ENCODE results near the gene ANKHD1.
A peak's percentile ranks its signal among the peaks of the same experiment; 100 is the strongest.
"Not testable (repeated sequence)": the region's sequence is repeated elsewhere in the genome, so short reads cannot be mapped to it uniquely, and the experiment has no call there.

Gene ANKHD1

DNA sequence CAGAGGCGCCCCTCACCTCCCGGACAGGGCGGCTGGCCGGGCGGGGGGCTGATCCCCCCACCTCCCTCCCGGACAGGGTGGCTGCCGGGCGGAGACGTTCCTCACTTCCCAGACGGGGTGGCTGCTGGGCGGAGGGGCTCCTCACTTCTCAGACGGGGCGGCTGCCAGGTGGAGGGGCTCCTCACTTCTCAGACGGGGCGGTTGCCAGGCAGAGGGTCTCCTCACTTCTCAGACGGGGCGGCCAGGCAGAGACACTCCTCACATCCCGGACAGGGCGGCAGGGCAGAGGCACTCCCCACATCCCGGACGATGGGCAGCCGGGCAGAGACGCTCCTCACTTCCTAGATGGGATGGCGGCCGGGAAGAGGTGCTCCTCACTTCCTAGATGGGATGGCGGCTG lies 26.1 kb downstream of the ANKHD1 start:
- DNase-seq (ENCODE audit: low spot score) = not testable (repeated sequence)

DNA sequence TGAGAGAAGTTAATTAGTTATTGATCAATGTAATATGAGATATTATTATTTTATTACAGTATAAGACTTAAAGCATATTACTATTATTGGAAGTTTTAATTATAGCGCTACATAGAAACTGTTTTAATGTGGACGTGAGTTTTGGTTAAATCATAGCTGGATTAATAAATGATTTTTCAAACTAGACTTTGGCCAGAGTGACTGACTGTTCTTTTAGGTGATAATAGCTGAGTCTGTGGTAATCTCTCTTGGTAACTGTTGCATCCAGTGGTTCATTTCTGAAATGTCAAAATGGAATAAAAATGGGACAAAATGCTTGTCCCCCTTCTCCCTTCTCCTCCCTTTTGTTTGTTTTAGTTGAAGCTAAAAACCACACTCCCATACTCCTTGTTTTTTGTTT lies 28.1 kb downstream of the ANKHD1 start:
- DNase-seq (ENCODE audit: low spot score) = no peak

DNA sequence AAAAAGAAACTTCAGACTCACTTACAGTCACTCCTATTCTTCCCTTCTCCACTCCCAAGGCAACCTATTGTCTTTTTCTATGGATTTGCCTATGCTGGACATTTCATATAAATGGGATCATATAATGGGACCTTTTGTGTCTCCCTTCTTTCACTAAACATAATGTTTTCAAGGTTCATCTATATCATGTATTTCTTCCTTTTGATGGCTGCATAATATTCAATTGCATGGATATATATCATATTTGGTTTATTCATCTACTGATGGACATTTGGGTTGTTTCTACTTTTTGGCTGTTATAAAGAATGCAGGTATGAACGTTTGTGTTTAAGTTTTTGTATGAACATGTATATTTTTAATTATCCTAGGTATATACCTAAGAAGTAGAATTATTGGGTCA lies 30.6 kb downstream of the ANKHD1 start:
- DNase-seq (ENCODE audit: low spot score) = no peak

DNA sequence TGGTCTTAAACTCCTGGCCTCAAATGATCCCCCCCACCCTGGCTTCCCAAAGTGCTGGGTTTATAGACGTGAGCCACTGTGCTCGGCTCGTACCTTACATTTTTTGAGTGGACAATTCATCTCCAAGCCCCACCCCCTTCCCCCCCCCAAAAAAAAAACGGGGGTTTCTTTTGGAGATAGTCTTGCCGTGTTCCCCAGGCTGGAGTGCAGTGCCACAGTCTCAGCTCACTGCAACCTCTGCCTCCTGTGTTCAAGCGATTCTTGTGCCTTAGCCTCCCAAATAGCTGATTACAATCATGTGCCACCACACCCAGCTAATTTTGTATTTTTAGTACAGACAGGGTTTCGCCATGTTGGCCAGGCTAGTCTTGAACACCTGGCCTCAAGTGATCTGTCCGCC lies 31.3 kb downstream of the ANKHD1 start:
- no peak for DNase-seq (ENCODE audit: low spot score)

DNA sequence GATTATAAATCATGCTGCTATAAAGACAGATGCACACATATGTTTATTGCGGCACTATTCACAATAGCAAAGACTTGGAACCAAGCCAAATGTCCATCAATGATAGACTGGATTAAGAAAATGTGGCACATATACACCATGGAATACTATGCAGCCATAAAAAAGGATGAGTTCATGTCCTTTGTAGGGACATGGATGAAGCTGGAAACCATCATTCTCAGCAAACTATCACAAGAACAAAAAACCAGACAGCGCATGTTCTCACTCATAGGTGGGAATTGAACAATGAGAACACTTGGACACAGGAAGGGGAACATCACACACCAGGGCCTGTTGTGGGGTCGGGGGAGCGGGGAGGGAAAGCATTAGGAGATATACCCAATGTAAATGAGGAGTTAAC lies 55.7 kb downstream of the ANKHD1 start:
- not testable (repeated sequence) for DNase-seq (ENCODE audit: low spot score)

DNA sequence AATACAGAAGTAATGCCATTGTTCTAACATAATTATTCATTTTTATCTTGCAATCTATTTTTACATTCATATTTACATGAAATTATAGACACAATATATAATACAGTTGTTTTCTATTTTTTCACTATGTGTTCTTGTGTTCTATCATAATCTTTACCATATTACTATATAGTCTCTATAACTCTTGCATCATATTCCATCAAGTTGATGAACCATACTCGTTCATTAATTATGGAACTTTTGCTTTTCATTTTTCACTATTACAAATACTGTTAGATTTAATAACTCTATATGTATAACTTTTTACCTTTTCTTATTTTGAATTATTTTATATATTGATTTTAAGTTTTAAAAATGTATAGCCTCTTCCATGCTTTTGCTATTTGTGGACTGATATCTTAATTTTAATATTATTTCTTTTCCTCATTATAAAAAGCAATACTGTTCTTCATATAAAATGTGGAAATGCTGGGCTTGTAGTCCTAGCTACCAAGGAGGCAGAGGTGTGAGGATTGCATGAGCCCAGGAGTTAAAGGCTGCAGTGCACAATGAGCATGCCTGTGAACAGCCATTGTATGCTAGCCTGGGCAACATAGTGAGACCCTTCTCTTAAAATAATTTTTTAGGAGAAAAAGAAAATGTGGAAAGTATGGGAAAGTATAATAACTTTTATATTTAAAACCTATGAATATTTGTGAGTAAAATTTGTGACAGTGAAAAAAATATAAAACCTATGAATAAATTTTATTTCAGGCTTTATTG lies 65.5 kb downstream of the ANKHD1 start:
- no peak for DNase-seq (ENCODE audit: low spot score)

DNA sequence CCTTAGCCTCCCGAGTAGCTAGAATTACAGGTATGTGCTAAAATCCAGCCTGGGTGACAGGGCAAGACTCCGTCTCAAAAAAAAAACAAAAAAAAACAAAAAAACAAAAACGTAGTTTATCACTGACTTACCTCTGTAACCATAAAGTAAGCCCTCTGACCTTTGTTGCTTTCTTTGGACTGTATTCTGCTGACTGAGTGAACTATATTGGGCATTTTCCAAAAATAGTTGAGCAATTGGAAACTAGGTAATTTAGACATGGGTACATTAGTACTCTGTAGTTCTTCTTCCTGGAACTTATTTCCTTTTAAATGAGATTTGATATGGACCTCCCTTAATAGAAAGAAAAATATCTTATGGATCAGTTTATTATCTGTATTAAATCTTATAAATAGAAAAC lies 66.6 kb downstream of the ANKHD1 start:
- DNase-seq (ENCODE audit: low spot score) = no peak

DNA sequence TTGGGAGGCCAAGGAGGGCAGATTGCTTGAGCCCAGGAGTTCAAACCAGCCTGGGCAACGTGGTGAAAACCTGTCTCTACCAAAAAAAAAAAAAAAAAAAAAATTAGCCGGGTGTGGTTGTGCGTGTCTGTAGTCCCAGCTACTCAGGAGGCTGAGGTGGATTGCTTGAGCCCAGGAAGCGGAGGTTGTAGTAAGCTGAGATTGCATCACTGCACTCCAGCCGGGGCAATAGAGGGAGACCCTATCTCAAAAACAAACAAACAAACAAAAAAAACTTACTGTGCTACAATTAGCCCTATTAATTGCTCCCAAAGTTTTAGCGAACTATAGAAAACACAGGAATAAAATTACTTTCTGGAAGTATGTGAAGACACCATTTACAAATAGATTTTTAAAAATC lies 67.6 kb downstream of the ANKHD1 start:
- no peak for DNase-seq (ENCODE audit: low spot score)

DNA sequence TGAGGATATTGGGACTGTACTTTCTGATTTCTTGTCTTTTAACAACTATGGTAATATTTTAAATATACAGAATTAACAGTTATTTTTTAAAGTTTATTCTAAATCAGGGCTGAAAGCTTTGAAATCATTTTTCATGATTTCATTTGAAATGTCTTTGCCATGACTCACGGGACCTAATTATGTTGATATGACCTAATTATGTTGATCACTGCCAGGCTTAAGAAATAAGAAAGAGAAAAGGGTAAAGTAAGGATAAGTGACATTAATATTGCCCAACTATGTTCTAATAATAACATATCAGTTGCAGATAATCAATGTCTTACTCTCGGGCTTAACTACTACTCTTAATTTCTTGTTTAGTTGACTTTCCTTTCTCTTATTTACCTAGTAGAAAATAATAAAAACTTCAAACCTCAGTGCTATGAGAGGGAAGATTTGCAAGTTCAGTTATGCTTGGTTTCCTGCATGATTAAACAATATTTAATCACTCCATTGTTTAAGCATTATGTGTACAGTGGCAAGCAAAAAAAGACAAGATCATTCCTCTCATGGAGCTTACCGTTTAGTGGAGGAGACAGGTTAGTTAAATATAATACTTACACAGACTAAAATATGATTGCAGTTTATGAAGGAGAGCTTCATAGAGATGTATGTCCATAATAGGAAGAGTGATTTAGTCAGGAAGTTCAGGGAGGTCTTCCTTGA lies 78.8 kb downstream of the ANKHD1 start:
- DNase-seq (ENCODE audit: low spot score) = no peak

DNA sequence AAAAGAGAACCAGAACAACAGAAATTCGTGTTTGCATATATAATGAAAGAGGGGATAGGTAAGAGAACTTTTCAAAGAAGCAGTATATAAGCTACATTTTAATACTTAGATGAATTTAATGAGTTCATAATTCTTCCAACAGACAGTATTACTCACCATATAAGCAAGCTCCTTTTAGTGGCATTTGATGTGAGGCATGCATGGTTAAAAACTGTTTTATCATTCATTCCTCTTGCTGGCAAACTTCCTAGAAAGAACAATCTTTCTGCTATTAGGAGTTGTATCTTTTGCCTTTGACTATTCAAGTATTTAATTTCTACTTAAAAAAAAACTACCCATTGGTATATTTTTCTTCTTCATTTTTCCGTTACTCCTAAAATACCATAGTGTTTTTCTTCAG lies 80.1 kb downstream of the ANKHD1 start:
- DNase-seq (ENCODE audit: low spot score) = peak; percentile 49

DNA sequence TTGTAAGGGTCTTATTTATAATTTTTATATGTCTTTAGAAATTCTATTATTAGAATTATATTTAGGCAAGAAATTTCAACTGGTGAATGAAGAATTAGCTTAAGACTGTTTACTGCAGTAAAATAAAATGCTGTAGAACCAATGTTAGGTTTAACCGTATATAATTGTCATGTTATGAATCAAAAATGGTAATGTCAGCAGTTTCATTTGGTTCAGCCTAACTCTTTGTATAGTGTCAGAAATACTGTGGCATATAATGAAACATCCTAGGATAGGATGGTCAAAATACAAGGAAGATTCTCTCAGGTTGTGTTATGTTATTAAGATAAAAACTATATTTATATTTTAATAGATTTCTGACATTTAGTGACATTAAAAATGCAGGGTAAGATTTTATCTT lies 81.4 kb downstream of the ANKHD1 start:
- no peak for DNase-seq (ENCODE audit: low spot score)

DNA sequence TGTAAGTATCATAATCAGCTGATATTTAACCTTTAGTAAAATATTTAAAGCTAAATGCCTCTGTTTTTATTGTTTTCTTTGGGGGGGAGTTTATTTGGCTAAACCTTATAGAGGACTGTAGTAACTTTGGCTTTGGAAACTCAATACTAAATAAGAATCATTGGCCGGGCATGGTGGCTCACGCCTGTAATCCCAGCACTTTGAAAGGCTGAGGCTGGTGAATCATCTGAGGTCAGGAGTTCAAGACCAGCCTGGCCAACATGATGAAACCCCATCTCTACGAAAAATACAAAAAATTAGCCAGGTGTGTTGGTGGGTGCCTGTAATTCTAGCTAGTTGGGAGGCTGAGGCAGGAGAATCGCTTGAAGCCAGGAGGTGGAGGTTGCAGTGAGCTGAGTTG lies 86.5 kb downstream of the ANKHD1 start:
- not testable (repeated sequence) for DNase-seq (ENCODE audit: low spot score)

DNA sequence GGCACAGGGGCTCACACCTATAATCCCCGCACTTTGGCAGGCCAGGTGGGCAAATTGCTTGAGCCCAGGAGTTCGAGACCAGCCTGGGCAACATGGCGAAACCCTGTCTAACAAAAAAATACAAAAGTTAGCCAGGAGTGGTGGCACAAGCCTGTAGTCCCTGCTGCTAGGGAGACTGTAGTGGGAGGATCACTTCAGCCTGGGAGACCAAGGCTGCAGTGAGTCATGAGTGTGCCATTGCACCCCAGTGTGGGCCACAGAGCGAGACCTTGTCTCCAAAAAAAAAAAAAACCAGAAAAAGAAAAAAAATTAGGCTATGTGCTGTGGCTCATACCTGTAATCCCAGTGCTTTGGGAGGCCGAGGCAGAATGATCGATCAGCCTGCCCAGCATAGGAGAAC lies 87.3 kb downstream of the ANKHD1 start:
- no peak for DNase-seq (ENCODE audit: low spot score)

DNA sequence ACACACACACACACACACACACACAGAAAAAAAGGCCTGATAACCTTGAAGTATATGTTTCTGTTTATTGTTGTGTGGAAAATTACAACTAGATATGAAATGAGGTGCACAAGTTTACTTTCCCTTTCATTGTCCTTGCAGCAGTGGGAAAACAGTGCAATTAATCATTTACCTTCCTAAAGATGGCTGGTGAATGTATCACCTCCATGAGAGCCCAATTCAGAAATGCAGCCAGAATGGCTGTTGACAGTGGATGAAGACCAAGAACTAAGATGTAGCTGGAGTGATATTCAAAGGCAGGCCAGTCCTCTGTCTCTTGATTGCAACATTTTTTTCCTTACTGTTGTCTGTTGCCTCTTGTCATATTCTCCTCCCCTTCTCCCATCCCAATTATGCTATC lies 96.3 kb downstream of the ANKHD1 start:
- DNase-seq (ENCODE audit: low spot score) = no peak

DNA sequence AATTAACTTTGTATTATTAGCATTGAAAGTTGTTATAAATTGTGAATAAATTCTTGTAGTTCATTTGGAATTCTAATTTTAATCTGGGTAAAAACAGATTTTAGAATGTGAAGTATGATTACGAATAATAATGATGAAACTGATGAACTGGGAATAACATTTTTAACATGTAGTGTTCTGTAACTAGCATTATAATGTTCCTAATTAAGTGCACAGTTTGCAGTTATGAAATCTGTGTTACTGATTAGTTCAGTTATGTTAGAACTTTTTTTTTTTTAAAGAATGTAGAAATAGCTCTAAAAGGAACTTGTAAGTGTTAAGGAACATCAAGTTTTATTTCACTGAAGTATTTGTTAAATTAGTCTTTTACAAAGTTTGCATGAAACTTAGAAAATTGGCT lies 97.0 kb downstream of the ANKHD1 start:
- no peak for DNase-seq (ENCODE audit: low spot score)

DNA sequence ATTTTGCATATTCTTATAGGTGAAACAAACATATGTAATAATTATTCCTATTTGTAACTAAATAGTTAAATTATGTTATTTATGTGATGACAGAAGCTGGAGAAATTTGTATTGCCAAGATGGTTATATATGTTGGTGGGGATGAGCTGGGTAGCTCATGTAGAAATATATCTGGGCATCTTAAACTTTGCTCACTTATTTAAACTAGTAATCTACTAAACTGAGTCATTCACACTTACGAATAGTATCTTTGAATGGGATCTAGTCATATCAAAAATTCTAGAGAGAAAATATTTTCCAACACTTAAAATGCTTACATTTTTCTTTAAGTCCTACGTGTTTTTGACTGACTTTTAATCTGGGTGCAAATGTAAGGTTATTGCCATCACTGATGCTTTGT lies 101.2 kb downstream of the ANKHD1 start:
- no peak for DNase-seq (ENCODE audit: low spot score)

DNA sequence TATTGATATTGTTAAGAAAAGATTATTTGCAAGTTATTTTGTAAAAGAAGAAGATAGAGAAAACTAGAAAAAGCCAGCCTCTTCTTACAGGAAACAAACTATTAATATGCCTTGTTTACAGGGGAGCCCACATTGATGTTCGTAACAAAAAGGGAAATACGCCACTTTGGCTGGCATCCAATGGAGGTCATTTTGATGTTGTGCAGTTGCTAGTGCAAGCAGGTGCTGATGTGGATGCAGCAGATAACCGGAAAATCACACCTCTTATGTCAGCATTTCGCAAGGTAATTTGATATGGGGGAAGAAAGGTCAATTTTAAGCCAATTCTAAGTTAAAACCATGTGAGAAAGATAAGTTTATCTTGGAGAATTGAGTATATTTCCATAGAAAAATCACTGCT lies 108.3 kb downstream of the ANKHD1 start:
- no peak for DNase-seq (ENCODE audit: low spot score)

DNA sequence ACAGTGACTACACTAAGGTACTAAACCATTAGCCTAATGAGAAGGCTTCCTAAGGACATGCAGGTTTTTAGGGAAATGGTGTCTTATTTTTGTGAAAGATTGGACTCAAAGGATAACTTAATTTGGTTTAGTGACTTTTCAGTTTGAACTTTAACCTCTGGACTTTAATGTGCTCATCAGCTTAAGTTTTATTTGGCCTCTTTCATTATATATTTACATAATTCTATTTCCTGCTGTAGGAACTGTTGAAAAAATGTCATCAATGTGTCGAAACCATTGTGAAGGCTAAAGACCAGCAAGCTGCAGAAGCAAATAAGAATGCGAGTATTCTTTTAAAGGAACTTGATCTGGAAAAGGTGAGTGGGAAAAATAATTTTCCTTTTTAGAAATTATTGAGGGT lies 111.5 kb downstream of the ANKHD1 start:
- no peak for DNase-seq (ENCODE audit: low spot score)

DNA sequence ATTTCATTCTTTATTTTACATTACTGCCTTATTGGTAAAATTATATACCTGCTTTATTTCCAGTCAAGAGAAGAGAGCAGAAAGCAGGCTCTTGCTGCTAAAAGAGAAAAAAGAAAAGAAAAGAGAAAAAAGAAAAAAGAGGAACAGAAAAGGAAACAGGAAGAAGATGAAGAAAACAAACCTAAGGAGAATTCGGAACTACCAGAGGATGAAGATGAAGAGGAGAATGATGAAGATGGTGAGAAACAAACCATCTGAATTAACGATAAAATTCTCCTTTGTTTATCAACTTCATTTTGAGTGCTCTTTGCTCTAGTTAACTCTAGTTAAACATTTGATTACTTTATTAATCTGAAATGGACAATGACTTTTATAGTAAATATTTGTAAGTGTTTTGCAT lies 122.4 kb downstream of the ANKHD1 start:
- no peak for DNase-seq (ENCODE audit: low spot score)

DNA sequence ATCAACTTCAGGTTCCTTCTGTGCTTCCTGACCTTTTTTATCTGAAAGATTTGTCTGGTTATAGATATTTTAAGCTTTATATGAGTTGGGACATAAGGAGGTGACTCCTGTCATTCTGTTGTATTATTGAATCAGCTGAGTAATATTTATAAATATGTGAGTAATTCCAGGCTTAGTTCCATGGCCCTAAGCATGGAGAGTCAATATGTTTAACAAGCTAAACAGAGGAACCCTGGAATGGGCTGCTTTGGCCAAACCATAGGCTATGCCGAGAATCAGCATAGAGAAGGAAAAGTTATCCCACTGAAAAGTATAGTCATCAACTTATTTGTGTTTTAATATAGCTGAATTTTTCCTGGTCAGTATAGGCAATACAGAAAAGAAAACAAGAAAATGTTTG lies 138.6 kb downstream of the ANKHD1 start:
- DNase-seq (ENCODE audit: low spot score) = no peak

DNA sequence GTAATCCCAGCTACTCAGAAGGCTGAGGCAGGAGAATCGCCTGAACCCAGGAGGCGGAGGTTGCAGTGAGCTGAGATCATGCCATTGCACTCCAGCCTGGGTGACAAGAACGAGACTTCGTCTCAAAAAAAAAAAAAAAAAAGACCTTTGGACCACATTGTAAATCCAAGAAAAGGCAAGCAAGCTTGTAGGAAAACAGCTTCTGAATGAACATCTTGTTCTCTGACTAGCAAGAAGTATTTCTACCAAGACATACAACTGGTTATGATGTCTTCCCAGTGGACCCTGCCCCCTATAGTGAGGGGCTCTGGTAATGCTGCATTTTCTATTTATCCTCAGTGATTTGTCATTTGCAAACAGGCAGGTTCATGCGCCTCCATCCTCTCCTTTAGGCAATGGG lies 141.3 kb downstream of the ANKHD1 start:
- no peak for DNase-seq (ENCODE audit: low spot score)

DNA sequence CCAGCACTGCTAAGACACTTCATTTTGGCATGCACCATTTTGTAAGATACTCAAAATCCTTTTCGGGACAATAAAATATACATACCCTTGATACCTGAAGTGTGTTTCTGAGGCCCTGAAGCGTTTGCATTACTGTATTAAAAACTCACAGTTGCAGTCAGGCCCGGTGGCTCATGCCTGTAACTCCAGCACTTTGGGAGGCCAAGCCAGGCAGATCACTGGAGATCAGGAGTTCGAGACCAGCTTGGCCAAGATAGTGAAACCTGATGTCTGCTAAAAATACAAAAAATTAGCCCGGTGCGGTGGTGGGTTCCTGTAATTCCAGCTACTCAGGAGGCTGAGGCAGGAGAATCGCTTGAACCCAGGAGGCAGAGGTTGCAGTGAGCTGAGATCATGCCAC lies 143.4 kb downstream of the ANKHD1 start:
- DNase-seq (ENCODE audit: low spot score) = no peak

DNA sequence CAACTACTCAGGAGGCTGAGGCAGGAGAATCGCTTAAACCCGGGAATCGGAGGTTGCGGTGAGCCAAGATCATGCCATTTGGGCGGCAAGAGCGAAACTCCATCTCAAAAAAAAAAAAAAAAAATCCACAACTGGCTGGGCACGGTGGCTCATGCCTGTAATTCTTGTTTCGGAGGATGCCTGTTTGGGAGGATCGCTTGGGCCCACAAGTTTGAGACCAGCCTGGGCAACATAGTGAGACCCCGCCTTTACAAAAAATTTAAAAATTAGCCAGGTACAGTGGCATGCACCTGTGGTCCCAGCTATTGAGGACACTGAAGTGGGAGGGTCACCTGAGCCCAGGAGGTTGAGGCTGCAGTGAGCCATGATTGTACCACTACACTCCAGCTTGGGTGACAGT lies 144.0 kb downstream of the ANKHD1 start:
- no peak for DNase-seq (ENCODE audit: low spot score)

Data from COLO829 (cell line).